AG04450 (cell line): ENCODE data around the gene PSMD13. TPM values are rescaled to one million over a fixed set of nuclear protein-coding genes. Genes with fewer than 3 reads are reported as not detected.

Experiments
- CTCF ChIA-PET: fragments of 300-600, 350-600 bp; formaldehyde crosslinking; extraction: SDS; loops from one replicate; lab custom pipeline; 2022; ENCODE audit warnings: antibody characterized with exemption, inconsistent platforms; lab: Charles Lee
- POLR2A ChIA-PET: fragments of 350-600 bp; formaldehyde crosslinking; extraction: SDS; loops from one replicate; lab custom pipeline; 2021; ENCODE audit warnings: antibody characterized with exemption, inconsistent platforms; lab: Yijun Ruan, JAX
- DNase-seq: peaks from one replicate; pipeline ENCODE4 v3.0.0-alpha.2; 2011; ENCODE audit warnings: low read depth, low spot score
- H3K27ac ChIP-seq: one replicate; pipeline ENCODE4 v1.5.1; 2012; ENCODE audit warnings: low read depth, low read length, control low read depth
- H3K27me3 ChIP-seq: one replicate; pipeline ENCODE4 v1.6.0; 2012; ENCODE audit warnings: low read length; ENCODE audit not compliant: control insufficient read depth, insufficient read depth
- H3K4me3 ChIP-seq: 2 replicates; pipeline ENCODE4 v1.5.1; 2011; ENCODE audit warnings: mild to moderate bottlenecking, low read depth, low read length, control low read depth
- H3K9me3 ChIP-seq: 2 replicates; pipeline ENCODE4 v1.5.1; 2012; ENCODE audit warnings: low read length; ENCODE audit not compliant: control insufficient read depth, insufficient read depth
- polyA plus RNA-seq: library from polyadenylated mRNA; depleted of rRNA; stranded (reverse); fragments of >200 nt; gene quantifications from 2 replicates; pipeline ENCODE4 v1.2.3, GENCODE V29; 2011
- TF ChIP-seq, protein P1 (sequence below): IDR thresholded peaks from 2 replicates; pipeline ENCODE4 v1.5.1; 2011; ENCODE audit warnings: low read depth, low read length, control low read depth, inconsistent platforms

Gene PSMD13
- polyA plus RNA-seq, 1 experiment: 148 TPM

DNA sequence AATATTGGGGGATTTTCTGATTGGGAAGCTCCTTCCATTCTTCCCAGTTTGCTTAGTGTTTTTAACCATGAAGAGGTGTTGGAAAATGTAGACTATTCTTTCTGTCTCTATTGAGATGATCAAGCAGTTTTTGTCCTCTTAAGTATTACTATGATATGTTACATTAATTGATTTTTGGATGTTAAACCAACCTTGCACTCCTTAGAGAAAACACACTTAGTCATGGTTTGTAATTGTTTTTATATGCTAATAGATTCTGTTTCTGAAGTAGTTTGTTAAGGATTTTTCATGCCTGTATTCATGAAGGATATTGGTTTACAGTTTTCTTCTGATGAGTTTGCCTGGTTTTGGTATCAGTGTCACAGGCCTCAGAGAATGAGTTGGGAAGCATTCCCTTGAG lies 39.4 kb downstream of the PSMD13 start:
- H3K27me3 ChIP-seq: peaks cover 60% of the 10 kb centered on the region
- no peak overlapping the region for H3K27ac ChIP-seq
- TF ChIP-seq, protein P1, sequence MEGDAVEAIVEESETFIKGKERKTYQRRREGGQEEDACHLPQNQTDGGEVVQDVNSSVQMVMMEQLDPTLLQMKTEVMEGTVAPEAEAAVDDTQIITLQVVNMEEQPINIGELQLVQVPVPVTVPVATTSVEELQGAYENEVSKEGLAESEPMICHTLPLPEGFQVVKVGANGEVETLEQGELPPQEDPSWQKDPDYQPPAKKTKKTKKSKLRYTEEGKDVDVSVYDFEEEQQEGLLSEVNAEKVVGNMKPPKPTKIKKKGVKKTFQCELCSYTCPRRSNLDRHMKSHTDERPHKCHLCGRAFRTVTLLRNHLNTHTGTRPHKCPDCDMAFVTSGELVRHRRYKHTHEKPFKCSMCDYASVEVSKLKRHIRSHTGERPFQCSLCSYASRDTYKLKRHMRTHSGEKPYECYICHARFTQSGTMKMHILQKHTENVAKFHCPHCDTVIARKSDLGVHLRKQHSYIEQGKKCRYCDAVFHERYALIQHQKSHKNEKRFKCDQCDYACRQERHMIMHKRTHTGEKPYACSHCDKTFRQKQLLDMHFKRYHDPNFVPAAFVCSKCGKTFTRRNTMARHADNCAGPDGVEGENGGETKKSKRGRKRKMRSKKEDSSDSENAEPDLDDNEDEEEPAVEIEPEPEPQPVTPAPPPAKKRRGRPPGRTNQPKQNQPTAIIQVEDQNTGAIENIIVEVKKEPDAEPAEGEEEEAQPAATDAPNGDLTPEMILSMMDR: no peak
- H3K4me3 ChIP-seq: no peak overlapping the region
- POLR2A ChIA-PET: no interaction called here
- H3K9me3 ChIP-seq: no peaks in the 10 kb centered on the region; the same call in 1 of the 2 replicates
- no peak for DNase-seq
- CTCF ChIA-PET: interaction anchor here (0.9 to 1.1 kb wide), 2 partner anchors 26 to 28 kb away, joined by 3 read pairs; no protein-coding TSS in a partner anchor

- ChIA-PET CTCF (no interaction called here), POLR2A (no interaction called here)
- no peak within 1 kb of the TSS for H3K27ac ChIP-seq
- peaks cover 61% of the 10 kb centered on the region for H3K27me3 ChIP-seq
- no peak for DNase-seq
- no peaks in the 10 kb centered on the region; the same call in 1 of the 2 replicates for H3K9me3 ChIP-seq
- TF ChIP-seq, protein P1: no peak
- H3K4me3 ChIP-seq: no peak within 1 kb of the TSS
Measured at GRCh38 chr11:278001-278951, 41.5 kb downstream of the PSMD13 start, which contains the start of gene NLRP6. Gene NLRP6 (plus strand): TSS chr11:278407. CDS start chr11:278570, 163 bp downstream.

GRCh38 chr11:279040-279965 lies 42.5 kb downstream of the PSMD13 start:
- POLR2A ChIA-PET: no interaction called here
- TF ChIP-seq, protein P1: no peak
- no peaks in the 10 kb centered on the region; the same call in 1 of the 2 replicates for H3K9me3 ChIP-seq
- DNase-seq: no peak
- CTCF ChIA-PET: interaction anchor here (0.6 kb wide), 1 partner anchor 70 kb away, joined by 3 read pairs; no protein-coding TSS in a partner anchor
- no peak overlapping the region for H3K27ac ChIP-seq
- H3K4me3 ChIP-seq: no peak overlapping the region
- H3K27me3 ChIP-seq: peaks cover 62% of the 10 kb centered on the region

DNA sequence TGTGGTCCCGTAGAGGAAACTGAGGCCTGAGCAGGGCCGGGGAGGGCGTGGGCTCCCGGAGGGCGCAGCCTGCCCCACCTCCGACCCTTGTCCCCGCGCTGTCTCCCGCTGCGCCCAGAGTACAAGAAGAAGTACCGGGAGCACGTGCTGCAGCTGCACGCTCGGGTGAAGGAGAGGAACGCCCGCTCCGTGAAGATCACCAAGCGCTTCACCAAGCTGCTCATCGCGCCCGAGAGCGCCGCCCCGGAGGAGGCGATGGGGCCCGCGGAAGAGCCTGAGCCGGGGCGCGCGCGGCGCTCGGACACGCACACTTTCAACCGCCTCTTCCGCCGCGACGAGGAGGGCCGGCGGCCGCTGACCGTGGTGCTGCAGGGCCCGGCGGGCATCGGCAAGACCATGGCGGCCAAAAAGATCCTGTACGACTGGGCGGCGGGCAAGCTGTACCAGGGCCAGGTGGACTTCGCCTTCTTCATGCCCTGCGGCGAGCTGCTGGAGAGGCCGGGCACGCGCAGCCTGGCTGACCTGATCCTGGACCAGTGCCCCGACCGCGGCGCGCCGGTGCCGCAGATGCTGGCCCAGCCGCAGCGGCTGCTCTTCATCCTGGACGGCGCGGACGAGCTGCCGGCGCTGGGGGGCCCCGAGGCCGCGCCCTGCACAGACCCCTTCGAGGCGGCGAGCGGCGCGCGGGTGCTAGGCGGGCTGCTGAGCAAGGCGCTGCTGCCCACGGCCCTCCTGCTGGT lies 43.4 kb downstream of the PSMD13 start:
- ChIA-PET CTCF (interaction anchor here (0.6 kb wide), 1 partner anchor 71 kb away, joined by 3 read pairs; no protein-coding TSS in a partner anchor), POLR2A (no interaction called here)
- H3K9me3 ChIP-seq: no peaks in the 10 kb centered on the region; the same call in 1 of the 2 replicates
- H3K27me3 ChIP-seq: peaks cover 62% of the 10 kb centered on the region
- no peak overlapping the region for H3K27ac ChIP-seq
- no peak overlapping the region for H3K4me3 ChIP-seq
- DNase-seq: no peak
- TF ChIP-seq, protein P1: no peak
